Measurements from ENCODE around the gene STARD13.

Gene STARD13

DNA sequence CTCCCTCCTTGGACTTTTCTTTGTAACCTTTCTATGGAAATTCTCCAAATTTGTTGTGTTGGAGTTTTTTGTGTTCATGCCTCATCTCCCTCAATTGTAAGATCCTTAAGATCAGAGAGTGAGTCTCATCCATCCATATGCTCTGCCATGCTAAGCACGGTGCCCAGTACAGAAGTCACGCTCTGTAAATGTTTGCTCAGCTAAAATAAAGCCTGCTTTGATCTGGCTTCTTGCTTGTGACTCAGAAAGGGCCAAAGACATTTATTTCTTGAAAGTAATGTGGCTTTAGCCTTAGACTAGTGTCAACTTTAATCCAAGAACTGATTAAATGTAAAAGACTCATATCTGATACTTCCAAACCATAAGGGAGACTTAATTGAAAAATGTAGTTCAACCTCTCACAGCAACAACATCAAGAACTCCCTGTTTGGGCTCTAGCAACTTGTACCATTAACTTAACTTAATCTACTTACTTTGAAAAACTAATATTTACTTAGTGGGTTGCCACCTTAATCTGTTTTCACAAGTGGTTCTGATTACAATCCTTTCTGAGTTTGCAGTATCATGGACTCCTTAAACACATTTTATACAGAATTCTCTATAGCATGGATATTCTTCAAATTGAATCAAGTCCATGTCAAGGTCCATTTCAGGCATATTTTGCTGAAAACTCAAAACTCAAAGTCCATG, 169.1 kb downstream of the STARD13 start:
- no peaks in the 10 kb centered on the region for H3K9me2 ChIP-seq (replicated peaks; ENCODE audit: insufficient read depth, low read length)
- no peak overlapping the region for H3K4me3 ChIP-seq (ENCODE audit: insufficient read depth, low read length, poor library complexity, severe bottlenecking)
- no peak for TF ChIP-seq EZH2phosphoT487 (conservative IDR thresholded peaks at IDR 0.05; ENCODE audit: low read length)
- TF ChIP-seq, protein P1, sequence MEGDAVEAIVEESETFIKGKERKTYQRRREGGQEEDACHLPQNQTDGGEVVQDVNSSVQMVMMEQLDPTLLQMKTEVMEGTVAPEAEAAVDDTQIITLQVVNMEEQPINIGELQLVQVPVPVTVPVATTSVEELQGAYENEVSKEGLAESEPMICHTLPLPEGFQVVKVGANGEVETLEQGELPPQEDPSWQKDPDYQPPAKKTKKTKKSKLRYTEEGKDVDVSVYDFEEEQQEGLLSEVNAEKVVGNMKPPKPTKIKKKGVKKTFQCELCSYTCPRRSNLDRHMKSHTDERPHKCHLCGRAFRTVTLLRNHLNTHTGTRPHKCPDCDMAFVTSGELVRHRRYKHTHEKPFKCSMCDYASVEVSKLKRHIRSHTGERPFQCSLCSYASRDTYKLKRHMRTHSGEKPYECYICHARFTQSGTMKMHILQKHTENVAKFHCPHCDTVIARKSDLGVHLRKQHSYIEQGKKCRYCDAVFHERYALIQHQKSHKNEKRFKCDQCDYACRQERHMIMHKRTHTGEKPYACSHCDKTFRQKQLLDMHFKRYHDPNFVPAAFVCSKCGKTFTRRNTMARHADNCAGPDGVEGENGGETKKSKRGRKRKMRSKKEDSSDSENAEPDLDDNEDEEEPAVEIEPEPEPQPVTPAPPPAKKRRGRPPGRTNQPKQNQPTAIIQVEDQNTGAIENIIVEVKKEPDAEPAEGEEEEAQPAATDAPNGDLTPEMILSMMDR (IDR thresholded peaks at IDR 0.05; ENCODE audit: insufficient read depth, low read length, poor library complexity, severe bottlenecking), result no peak
- no peaks in the 10 kb centered on the region for H3F3A ChIP-seq (ENCODE audit: insufficient read depth)
- no peak overlapping the region for H2AFZ ChIP-seq (ENCODE audit: low read depth, low read length, severe bottlenecking)
- no peak overlapping the region for H3K4me2 ChIP-seq (ENCODE audit: low read depth, low read length, poor library complexity, severe bottlenecking)
- no peak overlapping the region for H3K9ac ChIP-seq (ENCODE audit: low read length)
- no peaks in the 10 kb centered on the region for H3K27me3 ChIP-seq (ENCODE audit: low read length)
- H3K36me3 ChIP-seq (ENCODE audit: low read length), result no peaks in the 10 kb centered on the region
- H3K79me2 ChIP-seq (ENCODE audit: insufficient read depth, low read length), result no peaks in the 10 kb centered on the region
- H3K9me3 ChIP-seq (ENCODE audit: insufficient read depth, low read length), result no peaks in the 10 kb centered on the region
- no peaks in the 10 kb centered on the region for H4K20me1 ChIP-seq (ENCODE audit: low read depth, low read length)
- no peak overlapping the region for H3K27ac ChIP-seq (ENCODE audit: low read depth, low read length)

DNA sequence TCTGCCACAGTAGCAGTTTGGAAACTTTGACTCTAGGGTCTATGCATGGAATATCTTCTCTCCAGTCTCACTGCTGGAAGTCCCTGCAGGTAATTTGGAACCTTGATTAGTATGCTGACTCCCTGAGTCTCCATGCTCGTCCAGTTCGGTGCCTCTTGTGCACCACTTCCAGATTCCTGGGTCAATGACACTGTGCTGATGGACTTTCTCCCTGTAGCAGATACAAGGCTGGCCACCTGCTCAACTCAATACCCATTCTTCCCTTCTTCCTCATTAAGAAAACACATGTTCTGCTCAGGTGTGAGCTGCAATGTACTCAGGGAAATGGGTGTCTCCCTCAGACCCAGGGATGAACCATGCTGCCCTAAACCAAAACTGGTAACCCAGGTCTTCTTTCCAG, 170.3 kb downstream of the STARD13 start:
- no peak overlapping the region for H3K4me3 ChIP-seq (ENCODE audit: insufficient read depth, low read length, poor library complexity, severe bottlenecking)
- H3K9me3 ChIP-seq (ENCODE audit: insufficient read depth, low read length), result no peaks in the 10 kb centered on the region
- H4K20me1 ChIP-seq (ENCODE audit: low read depth, low read length), result no peaks in the 10 kb centered on the region
- TF ChIP-seq, protein P1 (IDR thresholded peaks at IDR 0.05; ENCODE audit: insufficient read depth, low read length, poor library complexity, severe bottlenecking), result no peak
- no peak for TF ChIP-seq EZH2phosphoT487 (conservative IDR thresholded peaks at IDR 0.05; ENCODE audit: low read length)
- no peaks in the 10 kb centered on the region for H3K36me3 ChIP-seq (ENCODE audit: low read length)
- no peaks in the 10 kb centered on the region for H3K27me3 ChIP-seq (ENCODE audit: low read length)
- H3K79me2 ChIP-seq (ENCODE audit: insufficient read depth, low read length), result no peaks in the 10 kb centered on the region
- no peak overlapping the region for H3K9ac ChIP-seq (ENCODE audit: low read length)
- H3K27ac ChIP-seq (ENCODE audit: low read depth, low read length), result no peak overlapping the region
- no peak overlapping the region for H3K4me2 ChIP-seq (ENCODE audit: low read depth, low read length, poor library complexity, severe bottlenecking)
- no peaks in the 10 kb centered on the region for H3K9me2 ChIP-seq (replicated peaks; ENCODE audit: insufficient read depth, low read length)
- no peak overlapping the region for H2AFZ ChIP-seq (ENCODE audit: low read depth, low read length, severe bottlenecking)
- H3F3A ChIP-seq (ENCODE audit: insufficient read depth), result 0 out of 2 replicates have a peak, but pooled peaks cover 4% of the 10 kb centered on the region

DNA sequence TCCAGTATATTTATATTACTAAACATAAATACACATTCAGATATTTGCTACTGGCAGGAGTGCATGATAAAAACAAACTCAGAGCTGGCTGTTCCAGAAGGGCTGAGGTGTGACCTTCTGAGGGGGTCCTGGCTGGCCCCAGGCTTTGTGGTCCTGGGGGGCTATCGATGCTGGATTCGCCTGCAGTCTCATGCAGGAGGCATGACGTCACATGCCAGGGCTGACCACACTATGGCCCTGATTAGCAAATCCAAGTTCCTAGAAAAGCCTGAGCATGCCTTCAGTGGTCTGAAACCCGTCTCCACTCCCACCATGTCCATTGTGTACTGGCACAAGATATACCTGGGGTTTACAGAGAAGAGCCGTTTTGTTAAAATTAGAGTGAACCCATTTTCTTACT, 171.4 kb downstream of the STARD13 start:
- no peaks in the 10 kb centered on the region for H3K27me3 ChIP-seq (ENCODE audit: low read length)
- no peaks in the 10 kb centered on the region for H3K79me2 ChIP-seq (ENCODE audit: insufficient read depth, low read length)
- no peaks in the 10 kb centered on the region for H3K36me3 ChIP-seq (ENCODE audit: low read length)
- H3K9ac ChIP-seq (ENCODE audit: low read length), result no peak overlapping the region
- no peaks in the 10 kb centered on the region for H4K20me1 ChIP-seq (ENCODE audit: low read depth, low read length)
- H3K4me3 ChIP-seq (ENCODE audit: insufficient read depth, low read length, poor library complexity, severe bottlenecking), result no peak overlapping the region
- H2AFZ ChIP-seq (ENCODE audit: low read depth, low read length, severe bottlenecking), result no peak overlapping the region
- TF ChIP-seq, protein P1 (IDR thresholded peaks at IDR 0.05; ENCODE audit: insufficient read depth, low read length, poor library complexity, severe bottlenecking), result no peak
- no peak for TF ChIP-seq EZH2phosphoT487 (conservative IDR thresholded peaks at IDR 0.05; ENCODE audit: low read length)
- H3F3A ChIP-seq (ENCODE audit: insufficient read depth), result 0 out of 2 replicates have a peak, but pooled peaks cover 4% of the 10 kb centered on the region
- no peaks in the 10 kb centered on the region for H3K9me2 ChIP-seq (replicated peaks; ENCODE audit: insufficient read depth, low read length)
- H3K27ac ChIP-seq (ENCODE audit: low read depth, low read length), result no peak overlapping the region
- H3K4me2 ChIP-seq (ENCODE audit: low read depth, low read length, poor library complexity, severe bottlenecking), result no peak overlapping the region
- no peaks in the 10 kb centered on the region for H3K9me3 ChIP-seq (ENCODE audit: insufficient read depth, low read length)
